Measurements from ENCODE around the gene POLE2.

DNA sequence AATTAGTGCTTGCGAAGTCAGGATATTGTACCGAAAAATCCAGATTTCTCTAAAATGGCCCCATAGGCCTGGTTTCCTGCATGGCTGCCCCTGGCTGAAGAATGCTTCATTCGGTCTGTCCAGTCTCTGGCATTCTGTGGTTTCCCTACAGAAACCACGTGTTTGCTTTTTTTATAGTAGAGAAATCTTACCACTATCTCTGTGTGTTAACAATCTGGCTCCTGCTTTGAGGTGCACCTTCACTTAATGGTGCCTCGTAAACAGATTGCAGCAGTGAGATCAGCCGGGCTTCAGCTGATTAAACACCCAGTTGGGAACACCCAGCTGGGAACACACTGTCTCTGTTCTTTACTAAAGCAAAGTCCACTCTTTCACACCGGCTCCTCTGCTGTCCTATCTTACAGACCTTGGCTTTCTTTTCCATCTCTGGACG is 46.3 kb downstream of the POLE2 start:
- TF ChIP-seq, protein P1, sequence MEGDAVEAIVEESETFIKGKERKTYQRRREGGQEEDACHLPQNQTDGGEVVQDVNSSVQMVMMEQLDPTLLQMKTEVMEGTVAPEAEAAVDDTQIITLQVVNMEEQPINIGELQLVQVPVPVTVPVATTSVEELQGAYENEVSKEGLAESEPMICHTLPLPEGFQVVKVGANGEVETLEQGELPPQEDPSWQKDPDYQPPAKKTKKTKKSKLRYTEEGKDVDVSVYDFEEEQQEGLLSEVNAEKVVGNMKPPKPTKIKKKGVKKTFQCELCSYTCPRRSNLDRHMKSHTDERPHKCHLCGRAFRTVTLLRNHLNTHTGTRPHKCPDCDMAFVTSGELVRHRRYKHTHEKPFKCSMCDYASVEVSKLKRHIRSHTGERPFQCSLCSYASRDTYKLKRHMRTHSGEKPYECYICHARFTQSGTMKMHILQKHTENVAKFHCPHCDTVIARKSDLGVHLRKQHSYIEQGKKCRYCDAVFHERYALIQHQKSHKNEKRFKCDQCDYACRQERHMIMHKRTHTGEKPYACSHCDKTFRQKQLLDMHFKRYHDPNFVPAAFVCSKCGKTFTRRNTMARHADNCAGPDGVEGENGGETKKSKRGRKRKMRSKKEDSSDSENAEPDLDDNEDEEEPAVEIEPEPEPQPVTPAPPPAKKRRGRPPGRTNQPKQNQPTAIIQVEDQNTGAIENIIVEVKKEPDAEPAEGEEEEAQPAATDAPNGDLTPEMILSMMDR (IDR thresholded peaks at IDR 0.05; ENCODE audit: low read depth, low read length): no peak
- TF ChIP-seq EZH2phosphoT487 (IDR thresholded peaks at IDR 0.05; ENCODE audit: low read depth): no peak

Data from OCI-LY3 (cell line).